Right lobe of liver (tissue), 6 donors: ENCODE data around the gene MCL1. TPM values are rescaled to one million over a fixed set of nuclear protein-coding genes. Genes with fewer than 3 reads are reported as not detected.

Source experiments
- ATAC-seq, 4 donors: fragments of 200-7000 bp; cut with Tn5 transposase; one replicate each; pipeline ENCODE4 v1.9.1; 2020; ENCODE audit warnings: mild to moderate bottlenecking in 4 of 4, moderate library complexity in 4 of 4
- DNase-seq, 3 donors: peaks; one replicate each; pipeline ENCODE4 v3.0.0-alpha.2; 2020
- H3K27ac ChIP-seq, 3 donors: fragments of 200-600 bp; one replicate each; pipeline ENCODE4 v1.8.0; 2022
- H3K27me3 ChIP-seq, 2 donors: fragments of 200-600 bp; one replicate each; pipeline ENCODE4 v1.8.0; 2022
- H3K36me3 ChIP-seq, 4 donors: fragments of 200-600 bp; sonication (generic) in 1 of 4; one replicate each; pipeline versions ENCODE4 v1.5.1 to v1.8.0; 2017 to 2022; ENCODE audit warnings: control low read depth in 1 of 4
- H3K4me1 ChIP-seq, 4 donors: fragments of 200-600 bp; sonication (generic) in 1 of 4; one replicate each; pipeline versions ENCODE4 v1.5.1 to v1.8.0; 2017 to 2022; ENCODE audit warnings: control low read depth in 1 of 4
- H3K4me3 ChIP-seq, 3 donors: fragments of 200-600 bp; one replicate each; pipeline ENCODE4 v1.8.0; 2022
- H3K9me3 ChIP-seq, 4 donors: fragments of 200-600 bp; sonication (generic) in 1 of 4; one replicate each; pipeline versions ENCODE4 v1.5.1 to v1.8.0; 2017 to 2022; ENCODE audit warnings: control low read depth in 1 of 4
- POLR2A ChIP-seq: fragments of 450-650 bp; IDR thresholded peaks from one replicate; pipeline ENCODE4 v1.6.1; 2017; ENCODE audit warnings: antibody characterized with exemption, mild to moderate bottlenecking
- WGBS: methylation state at CpG from one replicate; pipeline ENCODE4 v1.1.6; 2018; ENCODE audit warnings: low coverage, low lambda C conversion rate; ENCODE audit not compliant: insufficient coverage; ENCODE audit errors: missing lambda C conversion rate; 5-methylcytosine and 5-hydroxymethylcytosine counted together
- intact Hi-C, 2 donors: fragments of 100-400 bp; cut with DNase I; formaldehyde crosslinking; loops; one replicate each; pipeline versions ENCODE4 v1.11.2 to v1.14.1; 2022
- total RNA-seq, 6 experiments: library from RNA; depleted of rRNA in 2 of 6; stranded (reverse); fragments of >200 nt in 2 of 6; fragmentation: NEBNext Ultra II Directional in 3 of 6; extraction: Animal tissue kit (Norgen Biotek cat#: 25700) in 3 of 6; gene quantifications; one replicate each; pipeline versions ENCODE4 v1.1.0 to v1.2.4, GENCODE V29; 2016 to 2023
- TF ChIP-seq, protein P1 (sequence below), 4 donors: fragments of 200-600 bp in 3 of 4; fragments of 450-650 bp in 1 of 4; IDR thresholded peaks; one replicate each; pipeline versions ENCODE4 v1.5.1 to v1.8.0; 2016 to 2022; ENCODE audit warnings: antibody characterized with exemption in 4 of 4, mild to moderate bottlenecking in 2 of 4
- donor health status: DM: no; HTN: yes; CAD: no.
- donor health status: DM: no; HTN: no; CAD: no.
- donor health status: DM: no; HTN: no; CAD: no.
- donor health status: DM: no; HTN: yes; CAD: no.
- donor health status: DM: no; HTN: yes; CAD: no.

MCL1 gene
- total RNA-seq, 6 experiments from 2014 or later: 83.6 to 266 (median 158) TPM

DNA sequence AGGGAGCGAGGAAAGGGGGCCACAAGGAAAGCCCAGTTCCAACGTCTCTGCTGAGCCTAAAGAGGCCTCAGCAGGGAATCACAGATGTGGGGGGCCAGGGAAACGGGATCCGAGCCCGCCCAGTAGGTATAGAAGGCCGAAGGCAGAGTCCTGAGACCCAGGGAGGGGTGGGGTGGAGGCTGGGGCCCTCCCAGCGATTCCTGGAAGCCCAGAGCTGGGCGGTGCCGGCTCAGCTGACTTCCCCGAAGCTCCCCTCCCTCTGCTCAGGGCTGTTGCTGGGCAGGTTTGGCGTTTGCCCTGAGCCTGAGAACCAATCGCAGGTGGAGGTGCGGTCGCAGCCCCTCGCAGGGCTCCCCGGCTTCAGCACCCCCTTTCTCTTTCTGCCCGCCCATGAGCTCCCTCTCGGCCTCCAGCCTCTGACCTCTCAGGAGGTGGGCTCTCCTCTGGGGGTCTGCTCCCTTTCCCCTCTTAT, 17.4 kb downstream of the MCL1 start:
- no peaks in the 10 kb centered on the region for H3K27me3 ChIP-seq
- TF ChIP-seq, protein P1, sequence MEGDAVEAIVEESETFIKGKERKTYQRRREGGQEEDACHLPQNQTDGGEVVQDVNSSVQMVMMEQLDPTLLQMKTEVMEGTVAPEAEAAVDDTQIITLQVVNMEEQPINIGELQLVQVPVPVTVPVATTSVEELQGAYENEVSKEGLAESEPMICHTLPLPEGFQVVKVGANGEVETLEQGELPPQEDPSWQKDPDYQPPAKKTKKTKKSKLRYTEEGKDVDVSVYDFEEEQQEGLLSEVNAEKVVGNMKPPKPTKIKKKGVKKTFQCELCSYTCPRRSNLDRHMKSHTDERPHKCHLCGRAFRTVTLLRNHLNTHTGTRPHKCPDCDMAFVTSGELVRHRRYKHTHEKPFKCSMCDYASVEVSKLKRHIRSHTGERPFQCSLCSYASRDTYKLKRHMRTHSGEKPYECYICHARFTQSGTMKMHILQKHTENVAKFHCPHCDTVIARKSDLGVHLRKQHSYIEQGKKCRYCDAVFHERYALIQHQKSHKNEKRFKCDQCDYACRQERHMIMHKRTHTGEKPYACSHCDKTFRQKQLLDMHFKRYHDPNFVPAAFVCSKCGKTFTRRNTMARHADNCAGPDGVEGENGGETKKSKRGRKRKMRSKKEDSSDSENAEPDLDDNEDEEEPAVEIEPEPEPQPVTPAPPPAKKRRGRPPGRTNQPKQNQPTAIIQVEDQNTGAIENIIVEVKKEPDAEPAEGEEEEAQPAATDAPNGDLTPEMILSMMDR (IDR thresholded peaks at IDR 0.05): no peak
- TF ChIP-seq POLR2A: no peak
- peak; percentile 69 to 83 (median 76) for ATAC-seq

GRCh38 chr1:150561254-150561973, 18.0 kb downstream of the MCL1 start:
- intact Hi-C loops: loop anchor here in 1 of 2 donors (5.0 kb wide), 1 partner anchor 56 kb away; no protein-coding TSS in a partner anchor
- peak overlapping the region; percentile 94 to 99 (median 99) for H3K27ac ChIP-seq
- H3K27me3 ChIP-seq: no peaks in the 10 kb centered on the region
- H3K4me1 ChIP-seq: peaks cover 0 to 62% (median 28%) of the 10 kb centered on the region in 4 donors
- ATAC-seq (peak; percentile 74 to 88 (median 80)), DNase-seq (peak; percentile 95 to 96 (median 96))
- H3K9me3 ChIP-seq: no peaks in the 10 kb centered on the region
- H3K36me3 ChIP-seq: peaks cover 0 to 4% (median 0%) of the 10 kb centered on the region in 4 donors
- TF ChIP-seq POLR2A: peak; percentile 97
- TF ChIP-seq, protein P1 (IDR thresholded peaks at IDR 0.05): peak in 1 of 4 donors; percentile 1
- WGBS: 1% methylated on average over 21 of the region's 32 CpGs
- H3K4me3 ChIP-seq: peak overlapping the region; percentile 39 to 62 (median 58)

More for the DNA sequence above, 17.4 kb downstream of the MCL1 start:
- intact Hi-C loops: loop anchor here in 1 of 2 donors (5.0 kb wide), 1 partner anchor 55 kb away; no protein-coding TSS in a partner anchor
- H3K4me3 ChIP-seq: peak overlapping the region; percentile 39 to 62 (median 58)
- 0% methylated on average over 1 of the region's 18 CpGs for WGBS
- peak; percentile 96 to 97 (median 97) for DNase-seq
- H3K9me3 ChIP-seq: no peaks in the 10 kb centered on the region
- H3K36me3 ChIP-seq: peaks cover 0 to 4% (median 0%) of the 10 kb centered on the region in 4 donors
- peak overlapping the region; percentile 94 to 99 (median 99) for H3K27ac ChIP-seq
- H3K4me1 ChIP-seq: peaks cover 0 to 68% (median 31%) of the 10 kb centered on the region in 4 donors

- Histone ChIP-seq H3K9me3 (no peaks in the 10 kb centered on the region), H3K27ac (peak overlapping the region; percentile 94 to 99 (median 99)), H3K4me1 (peaks cover 0 to 55% (median 25%) of the 10 kb centered on the region in 4 donors), H3K36me3 (peaks cover 0 to 8% (median 0%) of the 10 kb centered on the region in 4 donors), H3K27me3 (no peaks in the 10 kb centered on the region), H3K4me3 (peak overlapping the region; percentile 39 to 62 (median 58))
- intact Hi-C loops: loop anchor here in 1 of 2 donors (5.0 kb wide), 1 partner anchor 57 kb away; no protein-coding TSS in a partner anchor
- WGBS: 8% methylated on average over 7 of the region's 17 CpGs
- peak; percentile 89 to 90 (median 90) for DNase-seq
- no peak for TF ChIP-seq POLR2A
- TF ChIP-seq, protein P1 (IDR thresholded peaks at IDR 0.05): peak; percentile 78 to 88 (median 84)
- peak; percentile 50 to 70 (median 62) for ATAC-seq
Observed at GRCh38 chr1:150560576-150561253, 18.7 kb downstream of the MCL1 start.

GRCh38 chr1:150560011-150560438, 19.4 kb downstream of the MCL1 start:
- peaks cover 0 to 48% (median 21%) of the 10 kb centered on the region in 4 donors for H3K4me1 ChIP-seq
- peak; percentile 22 to 33 (median 31) for ATAC-seq
- 12% methylated on average over 7 of the region's 9 CpGs for WGBS
- H3K27ac ChIP-seq: peak overlapping the region in 2 of 3 donors; percentile 94 to 99
- intact Hi-C loops: loop anchor here in 1 of 2 donors (5.0 kb wide), 1 partner anchor 57 kb away; no protein-coding TSS in a partner anchor
- H3K9me3 ChIP-seq: no peaks in the 10 kb centered on the region
- peak overlapping the region; percentile 39 to 62 (median 58) for H3K4me3 ChIP-seq
- no peaks in the 10 kb centered on the region for H3K27me3 ChIP-seq
- peaks cover 0 to 10% (median 0%) of the 10 kb centered on the region in 4 donors for H3K36me3 ChIP-seq
- peak; percentile 75 to 85 (median 83) for DNase-seq
- TF ChIP-seq POLR2A: no peak
- TF ChIP-seq, protein P1 (IDR thresholded peaks at IDR 0.05): peak; percentile 88 to 93 (median 92)
